ENCODE results near the gene MTCP1. TPM values are rescaled to one million over a fixed set of nuclear protein-coding genes. Genes with fewer than 3 reads are reported as not detected.

The MTCP1 gene
- total RNA-seq, 2 donors from 2014 or later = 0.36 to 15.8 TPM

DNA sequence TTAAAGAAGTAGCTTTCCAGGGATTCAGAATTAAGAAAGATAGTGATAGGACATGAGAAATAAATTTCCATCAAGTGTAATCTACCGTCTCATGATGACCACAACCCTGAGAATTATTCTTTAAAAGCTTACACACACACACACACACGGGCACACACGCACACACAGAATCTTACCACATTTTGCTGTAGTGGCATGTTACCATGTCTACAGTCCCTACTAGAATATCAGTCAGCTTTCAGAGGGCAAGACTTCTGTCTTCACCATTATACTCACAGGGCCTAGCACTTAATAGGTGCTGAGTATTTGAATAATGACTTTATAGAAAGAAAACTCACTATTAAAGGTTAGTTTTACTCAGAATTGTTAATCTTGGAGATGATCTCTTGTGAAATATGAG lies 15.4 kb downstream of the MTCP1 start:
- DNase-seq (ENCODE audit: low spot score) = no peak
- Histone ChIP-seq H3K27me3 (replicated peaks; ENCODE audit: insufficient read depth) (no peaks in the 10 kb centered on the region), H3K4me1 (replicated peaks) (no peaks in the 10 kb centered on the region), H3K27ac (no peak overlapping the region), H3K9me3 (no peaks in the 10 kb centered on the region), H3K4me3 (no peak overlapping the region), H3K36me3 (no peaks in the 10 kb centered on the region)
- TF ChIP-seq POLR2A (IDR thresholded peaks at IDR 0.05) = no peak
- no peak for TF ChIP-seq POLR2AphosphoS5 (IDR thresholded peaks at IDR 0.05)
- TF ChIP-seq, protein P1, sequence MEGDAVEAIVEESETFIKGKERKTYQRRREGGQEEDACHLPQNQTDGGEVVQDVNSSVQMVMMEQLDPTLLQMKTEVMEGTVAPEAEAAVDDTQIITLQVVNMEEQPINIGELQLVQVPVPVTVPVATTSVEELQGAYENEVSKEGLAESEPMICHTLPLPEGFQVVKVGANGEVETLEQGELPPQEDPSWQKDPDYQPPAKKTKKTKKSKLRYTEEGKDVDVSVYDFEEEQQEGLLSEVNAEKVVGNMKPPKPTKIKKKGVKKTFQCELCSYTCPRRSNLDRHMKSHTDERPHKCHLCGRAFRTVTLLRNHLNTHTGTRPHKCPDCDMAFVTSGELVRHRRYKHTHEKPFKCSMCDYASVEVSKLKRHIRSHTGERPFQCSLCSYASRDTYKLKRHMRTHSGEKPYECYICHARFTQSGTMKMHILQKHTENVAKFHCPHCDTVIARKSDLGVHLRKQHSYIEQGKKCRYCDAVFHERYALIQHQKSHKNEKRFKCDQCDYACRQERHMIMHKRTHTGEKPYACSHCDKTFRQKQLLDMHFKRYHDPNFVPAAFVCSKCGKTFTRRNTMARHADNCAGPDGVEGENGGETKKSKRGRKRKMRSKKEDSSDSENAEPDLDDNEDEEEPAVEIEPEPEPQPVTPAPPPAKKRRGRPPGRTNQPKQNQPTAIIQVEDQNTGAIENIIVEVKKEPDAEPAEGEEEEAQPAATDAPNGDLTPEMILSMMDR (IDR thresholded peaks at IDR 0.05) = no peak
- intact Hi-C loops (cut with DNase I) = no loop called here
- WGBS = 94% methylated on average over 3 of the region's 3 CpGs

DNA sequence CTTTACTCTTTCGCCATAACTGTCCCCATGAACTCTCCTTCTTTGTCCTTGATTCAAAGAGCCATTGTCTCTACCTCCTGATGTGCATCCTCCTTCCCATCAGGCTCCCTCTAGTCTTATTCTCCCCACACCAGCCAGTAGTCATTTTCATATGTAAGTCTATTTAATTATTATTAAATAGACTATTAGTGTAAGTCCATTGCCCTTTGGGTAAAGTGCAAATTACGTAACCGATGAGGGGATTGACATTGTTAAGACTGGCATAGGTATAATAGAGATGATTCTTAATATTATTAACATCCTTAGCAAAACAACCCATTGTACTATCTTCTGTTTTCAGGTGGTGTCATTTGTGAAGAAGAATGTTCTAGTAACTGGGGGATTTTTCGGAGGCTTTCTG lies 16.7 kb downstream of the MTCP1 start:
- WGBS = 89% methylated on average over 4 of the region's 4 CpGs
- no peak overlapping the region for H3K4me3 ChIP-seq
- TF ChIP-seq POLR2AphosphoS5 (IDR thresholded peaks at IDR 0.05) = no peak
- TF ChIP-seq POLR2A (IDR thresholded peaks at IDR 0.05) = no peak
- TF ChIP-seq, protein P1 (IDR thresholded peaks at IDR 0.05) = no peak
- no peaks in the 10 kb centered on the region for H3K4me1 ChIP-seq (replicated peaks)
- DNase-seq (ENCODE audit: low spot score) = no peak
- H3K27ac ChIP-seq = no peak overlapping the region
- no peaks in the 10 kb centered on the region for H3K27me3 ChIP-seq (replicated peaks; ENCODE audit: insufficient read depth)
- intact Hi-C loops (cut with DNase I) = no loop called here
- H3K9me3 ChIP-seq = no peaks in the 10 kb centered on the region
- no peaks in the 10 kb centered on the region for H3K36me3 ChIP-seq

DNA sequence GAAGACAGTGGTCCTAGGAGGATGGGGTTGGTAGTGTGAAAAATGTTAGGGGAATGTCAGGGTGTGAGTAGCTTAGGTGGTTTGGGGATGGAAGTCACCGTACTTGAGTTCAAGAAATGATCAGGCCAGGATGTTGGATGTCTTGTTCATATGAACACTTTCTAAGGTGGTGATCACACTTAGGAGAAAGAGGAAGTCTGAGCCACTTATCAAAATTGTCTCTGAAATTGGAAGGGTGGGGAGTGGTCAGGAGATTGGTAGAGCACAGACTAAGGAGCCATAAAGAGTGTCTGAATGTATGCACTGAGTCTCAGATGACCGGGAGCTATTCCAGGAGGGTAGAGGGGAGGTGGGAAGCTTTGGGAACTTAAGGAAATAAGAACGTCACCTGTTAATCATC lies 17.3 kb downstream of the MTCP1 start:
- no peak overlapping the region for H3K4me3 ChIP-seq
- DNase-seq (ENCODE audit: low spot score) = no peak
- WGBS = 93% methylated on average over 3 of the region's 3 CpGs
- intact Hi-C loops (cut with DNase I) = no loop called here
- H3K4me1 ChIP-seq (replicated peaks) = no peaks in the 10 kb centered on the region
- no peak for TF ChIP-seq POLR2AphosphoS5 (IDR thresholded peaks at IDR 0.05)
- TF ChIP-seq, protein P1 (IDR thresholded peaks at IDR 0.05) = no peak
- no peak for TF ChIP-seq POLR2A (IDR thresholded peaks at IDR 0.05)
- H3K27ac ChIP-seq = no peak overlapping the region
- H3K9me3 ChIP-seq = no peaks in the 10 kb centered on the region
- no peaks in the 10 kb centered on the region for H3K36me3 ChIP-seq
- H3K27me3 ChIP-seq (replicated peaks; ENCODE audit: insufficient read depth) = no peaks in the 10 kb centered on the region

- 84% methylated on average over 5 of the region's 5 CpGs for WGBS
Measured at GRCh38 chrX:155052738-155053498, 18.0 kb downstream of the MTCP1 start.

More at GRCh38 chrX:155052738-155053498, 18.0 kb downstream of the MTCP1 start:
- intact Hi-C loops (cut with DNase I) = no loop called here
- TF ChIP-seq, protein P1 (IDR thresholded peaks at IDR 0.05) = no peak
- TF ChIP-seq POLR2AphosphoS5 (IDR thresholded peaks at IDR 0.05) = no peak
- H3K27me3 ChIP-seq (replicated peaks; ENCODE audit: insufficient read depth) = no peaks in the 10 kb centered on the region
- H3K36me3 ChIP-seq = no peaks in the 10 kb centered on the region
- no peak overlapping the region for H3K4me3 ChIP-seq
- no peaks in the 10 kb centered on the region for H3K4me1 ChIP-seq (replicated peaks)
- H3K9me3 ChIP-seq = no peaks in the 10 kb centered on the region
- no peak overlapping the region for H3K27ac ChIP-seq
- no peak for DNase-seq (ENCODE audit: low spot score)

Data from prostate gland (tissue), 2 donors.